NCI-H774 (cell line): ENCODE results near the gene BACH2.
"Not testable (repeated sequence)": the region's sequence is repeated elsewhere in the genome, so short reads cannot be mapped to it uniquely, and the experiment has no call there.

Experiments used
- DNase-seq: peaks from one replicate; lab custom pipeline; 2025; lab: John Stamatoyannopoulos, UW

BACH2 gene

DNA sequence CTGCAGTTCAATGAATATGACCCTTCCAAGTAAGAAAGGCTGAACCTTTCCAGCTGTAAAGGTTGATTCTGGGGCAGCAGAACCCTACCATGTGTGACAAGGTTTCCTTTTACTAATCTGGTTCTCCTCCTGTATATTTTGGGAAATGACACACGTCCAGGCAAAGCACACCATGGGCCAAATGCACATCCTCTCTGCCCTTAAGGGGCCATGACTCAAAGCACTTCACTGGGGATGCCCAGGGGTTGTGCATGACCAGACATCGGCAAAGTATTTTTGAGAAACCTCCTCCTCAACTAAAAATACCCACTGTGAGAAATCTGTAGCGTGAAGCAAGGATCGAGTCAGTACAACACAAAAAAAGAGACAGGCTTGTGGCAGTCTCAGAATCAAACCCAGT is 174.7 kb downstream of the BACH2 start:
- DNase-seq: no peak

DNA sequence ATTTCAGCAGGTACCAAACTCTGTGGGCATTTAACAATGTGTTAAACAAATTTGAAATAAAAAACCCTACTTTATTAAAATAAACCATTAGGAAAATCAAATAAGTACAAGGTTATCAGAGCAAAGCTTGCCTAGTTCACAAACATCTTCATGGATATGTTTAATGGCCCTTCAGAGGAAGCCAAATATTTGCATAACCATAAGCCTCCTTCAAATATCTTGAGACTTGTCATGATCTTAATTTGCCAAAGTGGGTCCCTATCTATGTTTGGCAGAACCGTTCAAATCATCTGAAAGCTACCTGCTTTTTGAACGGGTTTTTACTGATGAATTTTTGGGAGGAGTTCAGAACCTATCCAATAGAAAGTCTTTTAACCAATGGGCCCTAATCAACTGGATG is 176.3 kb downstream of the BACH2 start:
- DNase-seq: no peak

DNA sequence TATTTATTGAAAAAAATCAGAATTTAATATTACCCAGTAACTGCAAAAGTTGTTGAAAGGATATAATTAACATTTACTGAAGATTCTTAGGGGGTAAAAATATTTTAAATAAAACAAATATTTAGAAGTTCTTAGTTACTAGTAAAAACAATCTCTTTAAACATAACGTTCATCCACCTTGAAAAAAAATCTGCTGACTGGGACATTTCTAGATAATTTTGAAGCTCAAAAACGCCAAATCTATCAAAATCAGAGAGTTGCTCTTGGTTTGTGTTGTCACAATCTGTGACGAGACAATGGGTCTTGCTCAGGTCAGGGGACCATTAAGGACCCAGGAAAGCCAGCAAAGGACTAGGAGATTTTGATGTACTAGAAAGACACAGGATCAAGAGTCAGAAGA is 177.0 kb downstream of the BACH2 start:
- no peak for DNase-seq

DNA sequence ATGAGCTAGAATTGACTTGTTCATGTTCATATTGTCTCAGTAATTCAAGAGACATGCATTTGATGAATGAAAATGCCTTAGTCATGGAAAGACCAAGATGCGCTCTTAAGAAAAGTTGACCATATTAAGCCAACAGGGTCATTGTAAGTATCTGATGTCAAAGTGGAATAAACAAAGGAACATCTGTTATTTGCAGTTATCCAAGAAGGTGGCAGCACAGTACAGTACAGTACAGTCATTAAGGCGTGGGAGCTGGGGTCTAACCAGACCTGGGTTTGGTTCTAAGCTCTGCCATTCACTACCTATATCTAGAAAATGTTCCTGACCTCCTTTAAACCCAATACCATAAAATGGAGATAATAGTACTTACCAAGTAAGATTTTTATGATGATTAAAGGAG is 178.1 kb downstream of the BACH2 start:
- DNase-seq: no peak

DNA sequence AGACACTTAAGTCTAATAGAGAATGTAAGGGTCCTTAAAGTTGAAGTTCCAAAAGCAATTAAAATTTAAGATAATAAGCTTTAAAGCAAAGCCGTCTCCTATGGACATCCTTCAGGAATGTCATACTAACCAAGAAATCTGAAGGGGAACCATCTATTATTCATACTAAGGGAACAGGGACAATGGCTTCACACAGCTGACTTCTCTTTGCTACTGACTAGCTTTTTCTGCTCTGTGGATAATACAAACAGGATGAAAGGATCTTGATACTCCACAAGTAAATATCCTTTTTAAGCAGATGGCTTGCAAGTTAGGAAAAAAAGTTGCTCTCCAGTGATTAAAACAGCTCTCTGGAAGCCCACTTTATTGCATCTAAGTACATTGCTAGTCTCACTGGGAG is 178.6 kb downstream of the BACH2 start:
- DNase-seq: no peak

DNA sequence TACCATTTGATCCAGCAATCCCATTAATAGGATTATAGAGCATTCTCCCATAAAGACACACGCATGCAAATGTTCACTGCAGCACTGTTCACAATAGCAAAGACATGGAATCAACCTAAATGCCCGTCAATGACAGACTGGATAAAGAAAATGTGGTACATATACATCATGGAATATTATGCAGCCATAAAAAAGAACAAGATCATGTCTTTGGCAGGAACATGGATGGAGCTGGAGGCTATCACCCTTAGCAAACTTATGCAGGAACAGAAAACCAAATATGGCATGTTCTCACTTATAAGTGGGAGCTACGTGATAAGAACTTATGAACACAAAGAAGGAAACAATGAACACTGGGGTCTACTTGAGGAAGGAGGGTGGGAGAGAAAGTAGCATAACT is 180.5 kb downstream of the BACH2 start:
- DNase-seq: not testable (repeated sequence)

DNA sequence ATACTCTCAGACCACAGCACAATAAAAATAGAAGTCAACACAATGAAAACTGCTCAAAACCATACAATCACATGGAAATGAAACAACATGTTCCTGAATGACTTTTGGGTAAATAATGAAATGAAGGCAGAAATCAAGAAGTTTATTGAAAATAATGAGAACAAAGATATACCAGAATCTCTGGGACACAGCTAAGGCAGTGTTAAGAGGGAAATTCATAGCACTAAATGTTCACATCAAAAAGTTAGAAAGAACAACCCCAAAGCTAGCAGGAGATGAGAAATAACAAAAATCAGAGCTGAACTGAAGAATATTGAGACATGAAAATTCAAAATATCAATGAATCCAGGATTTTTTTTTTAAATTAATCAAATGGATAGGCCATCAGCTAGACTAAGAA is 183.3 kb downstream of the BACH2 start:
- DNase-seq: no peak

DNA sequence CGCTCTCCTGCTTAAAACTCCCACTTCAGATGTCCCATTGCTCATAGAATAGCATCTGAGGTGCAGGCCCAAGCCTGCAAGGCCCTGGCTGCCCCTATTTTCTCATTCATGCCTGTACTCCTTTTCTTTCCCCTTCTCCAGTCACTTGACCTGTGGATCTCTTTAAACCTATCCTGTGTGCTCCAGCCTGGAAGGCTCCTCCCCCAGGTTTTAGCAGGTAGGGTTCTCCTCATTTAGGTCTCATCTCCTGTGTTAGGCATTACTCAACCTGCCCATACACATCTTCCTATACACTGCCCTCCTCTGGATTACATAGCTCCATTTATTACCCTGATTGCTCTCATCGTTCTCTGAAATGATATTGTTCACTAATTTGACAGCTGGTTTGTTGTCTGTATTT is 185.3 kb downstream of the BACH2 start:
- DNase-seq: no peak

DNA sequence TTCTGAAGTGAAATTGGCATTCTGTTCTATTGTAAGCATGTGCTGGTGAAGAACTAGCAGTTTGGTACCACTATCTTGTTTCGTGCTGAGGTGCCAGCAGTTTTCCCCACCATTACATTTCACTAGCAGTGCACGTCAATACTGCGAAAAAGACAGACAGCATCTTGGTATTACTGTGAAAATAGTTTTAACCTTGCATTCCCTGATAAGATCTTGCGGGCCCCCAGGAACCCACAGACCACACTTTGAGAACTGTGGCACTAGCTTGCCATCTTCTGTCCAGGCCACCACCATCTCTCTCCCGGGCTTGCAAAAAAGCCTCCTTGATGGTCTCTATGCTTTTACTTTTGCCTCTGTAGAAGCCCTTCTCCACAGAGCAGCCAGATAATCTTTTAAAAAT is 185.7 kb downstream of the BACH2 start:
- DNase-seq: no peak

DNA sequence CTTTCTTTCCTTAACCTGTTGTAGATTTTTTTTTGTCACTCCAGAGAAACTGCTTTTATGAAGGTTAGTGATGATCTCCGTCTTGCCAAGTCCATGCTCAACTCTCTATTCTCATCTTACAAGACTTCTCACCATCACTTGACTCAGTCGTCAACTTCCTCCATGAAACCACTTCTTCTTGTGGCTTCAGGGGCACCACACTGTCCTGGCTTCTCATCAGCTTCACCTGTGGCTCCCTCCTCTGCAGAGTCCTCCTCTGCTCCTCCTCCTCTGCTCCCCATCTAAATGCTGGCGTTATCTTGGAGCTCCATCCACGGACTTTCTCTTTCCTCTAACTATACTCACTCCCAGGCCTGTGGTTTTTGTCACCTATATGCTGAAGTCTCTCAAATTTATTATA is 187.5 kb downstream of the BACH2 start:
- no peak for DNase-seq

DNA sequence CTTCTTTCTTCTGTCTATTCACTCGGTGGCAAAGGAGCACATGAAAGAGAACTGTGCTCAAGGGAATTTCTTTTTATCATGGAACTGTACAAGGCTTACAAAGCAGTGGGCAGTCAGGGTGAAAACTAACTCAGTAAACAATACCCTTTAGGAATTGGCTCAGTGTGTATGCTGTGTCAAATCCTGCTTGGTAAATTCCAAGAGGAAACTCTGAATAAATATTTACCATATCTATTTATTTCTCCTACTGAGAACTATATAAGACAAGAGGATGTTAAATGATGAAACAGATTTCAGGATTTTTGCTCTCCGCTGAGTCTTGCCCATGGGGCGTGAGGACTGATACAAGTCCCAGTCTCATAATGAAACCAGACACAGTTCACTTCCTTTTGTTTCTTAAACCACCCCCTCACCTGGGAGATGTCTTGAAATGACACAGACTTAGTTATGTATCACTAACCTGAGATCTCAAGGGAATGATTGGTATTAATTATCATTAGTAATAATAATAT is 188.8 kb downstream of the BACH2 start:
- DNase-seq: no peak

DNA sequence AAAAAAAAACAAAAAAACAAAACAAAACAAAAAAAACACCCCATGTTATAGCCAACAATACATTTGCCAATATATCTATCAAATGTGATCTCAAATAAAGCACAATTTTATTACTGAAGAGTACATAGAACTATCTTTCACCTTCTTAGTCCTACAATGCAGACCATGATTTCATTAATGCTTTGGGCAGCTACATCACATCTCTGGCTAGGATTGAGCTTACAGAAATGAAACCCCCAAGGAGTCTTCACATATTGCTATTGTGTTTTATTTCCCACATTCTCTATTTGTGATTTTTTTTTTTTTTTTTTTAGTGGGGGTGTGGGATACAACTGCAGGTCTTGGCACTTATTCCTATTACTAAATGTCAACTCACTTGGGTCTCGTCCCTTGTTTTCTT is 189.3 kb downstream of the BACH2 start:
- DNase-seq: no peak

DNA sequence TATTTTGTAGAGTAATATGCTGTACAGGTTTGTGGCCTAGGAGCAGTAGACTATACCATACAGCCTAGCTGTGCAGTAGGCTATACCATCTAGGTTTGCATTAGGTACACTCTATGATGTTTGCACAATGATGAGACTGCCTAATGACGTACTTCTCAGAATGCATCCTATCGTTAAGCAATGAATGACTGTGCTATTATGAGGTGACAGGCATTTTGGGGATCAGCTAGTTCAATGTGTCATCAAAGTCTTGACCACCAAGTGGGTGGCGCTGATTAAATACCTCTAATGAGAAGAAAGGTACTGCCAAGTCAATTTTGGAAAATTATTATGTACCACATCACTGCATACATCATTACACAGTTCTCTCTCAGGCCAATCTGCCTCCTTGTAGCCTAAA is 190.2 kb downstream of the BACH2 start:
- DNase-seq: no peak

DNA sequence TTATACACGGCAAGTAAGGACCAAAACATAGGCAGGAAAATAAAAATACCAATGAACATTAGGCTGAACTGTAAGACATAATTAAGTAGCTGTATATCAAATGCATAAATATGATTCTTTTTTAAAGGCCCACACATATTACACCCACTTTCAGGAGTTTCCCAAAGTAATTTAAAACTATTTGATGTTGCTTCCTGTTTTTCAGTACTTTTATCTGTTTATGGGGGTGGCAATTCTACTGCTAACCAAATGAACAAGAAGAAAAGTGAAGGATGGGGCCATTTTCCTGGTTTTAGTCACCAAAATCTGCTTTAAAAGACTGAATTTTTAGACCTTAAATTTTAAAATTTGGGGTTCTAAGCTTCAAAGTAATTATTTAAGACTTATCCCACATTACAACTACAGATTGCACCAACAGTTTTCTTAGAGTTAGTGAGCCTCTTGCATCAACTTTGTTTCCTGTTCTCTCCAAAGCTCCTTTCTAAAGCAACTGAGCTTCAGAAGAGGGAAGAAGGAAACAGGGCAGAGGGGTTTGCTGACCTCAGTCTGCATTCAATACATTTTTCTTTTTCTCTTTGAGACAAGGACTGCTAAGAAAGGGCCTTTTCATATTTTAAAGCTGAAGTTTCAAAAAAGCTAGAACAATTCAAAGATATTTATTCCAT is 191.0 kb downstream of the BACH2 start:
- no peak for DNase-seq

DNA sequence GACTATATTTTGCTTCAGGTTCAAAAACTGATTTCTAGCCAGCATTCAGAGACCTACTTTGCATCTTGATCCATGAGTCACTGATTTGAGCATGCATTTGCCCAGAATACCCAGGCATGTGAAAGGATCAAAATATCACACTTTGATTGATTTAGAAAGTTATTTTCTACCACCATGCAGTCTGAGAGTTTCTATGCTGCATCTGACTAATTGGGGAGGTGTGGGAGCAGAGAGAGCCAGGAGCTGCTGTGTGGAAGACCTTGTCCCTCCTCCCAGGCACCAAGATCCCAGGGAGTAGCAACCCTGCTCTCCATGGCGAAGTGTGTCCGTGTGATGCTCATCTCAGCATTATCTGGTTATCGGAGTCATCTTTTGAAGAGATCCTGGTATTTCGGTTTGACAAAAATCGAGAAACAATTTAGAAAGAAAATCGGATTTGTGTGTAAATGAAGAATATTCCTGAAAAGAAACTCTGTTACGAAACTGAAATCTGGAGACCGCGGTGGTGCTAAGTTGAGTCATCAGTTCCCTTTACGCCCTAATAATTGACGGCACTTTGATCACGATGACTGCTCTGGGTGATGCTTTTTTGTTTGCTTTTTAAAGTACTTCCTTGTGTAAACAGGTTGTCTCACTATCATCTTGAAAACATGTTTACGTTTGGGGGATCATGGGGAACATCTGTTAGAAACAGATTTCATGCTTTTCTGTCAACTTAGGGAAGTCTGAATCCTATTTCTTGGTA is 193.4 kb downstream of the BACH2 start:
- no peak for DNase-seq

DNA sequence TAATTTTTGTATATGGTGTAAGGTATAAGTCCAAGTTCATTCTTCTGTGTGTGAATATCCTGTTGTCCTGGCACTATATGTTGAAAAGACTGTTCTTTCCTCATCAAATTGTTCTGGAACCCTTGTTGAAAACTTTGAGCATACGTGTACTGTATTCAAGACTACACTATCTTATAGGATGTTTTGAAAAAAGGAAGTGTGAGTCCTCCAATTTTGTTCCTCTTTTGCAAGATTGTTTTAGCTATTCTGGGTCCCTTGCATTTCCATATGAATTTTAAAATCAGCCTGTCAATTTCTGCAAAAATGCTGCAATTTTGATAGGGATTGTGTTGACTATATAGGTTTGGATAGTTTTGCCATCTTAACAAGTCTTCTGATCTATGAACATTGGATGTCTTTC is 195.2 kb downstream of the BACH2 start:
- no peak for DNase-seq

DNA sequence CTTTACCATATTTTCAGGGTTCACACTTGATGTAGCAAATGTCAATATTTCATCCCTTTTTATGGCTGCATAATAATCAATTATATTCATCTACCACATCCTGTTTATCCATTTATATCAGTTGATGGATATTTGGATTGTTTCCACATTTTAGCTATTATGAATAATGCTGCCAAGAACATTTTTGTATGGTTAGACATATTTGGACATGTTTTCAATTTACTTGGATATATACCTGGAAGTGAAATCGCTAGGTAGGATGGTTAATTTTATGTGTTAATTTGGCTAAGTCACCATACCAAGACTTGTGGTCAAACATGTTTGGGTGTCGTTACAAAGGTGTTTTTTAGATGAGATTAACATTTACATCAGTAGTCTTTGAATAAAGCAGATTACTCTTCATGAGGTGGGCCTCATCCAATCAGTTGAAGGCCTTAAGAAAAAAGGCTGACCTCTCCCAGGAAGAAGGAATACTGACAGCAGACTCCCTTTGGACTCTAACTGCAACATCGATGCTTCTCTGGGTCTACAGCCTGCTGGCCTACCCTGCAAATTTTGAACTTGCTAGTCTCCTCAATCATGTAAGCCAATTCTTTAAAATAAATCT is 196.5 kb downstream of the BACH2 start:
- no peak for DNase-seq

DNA sequence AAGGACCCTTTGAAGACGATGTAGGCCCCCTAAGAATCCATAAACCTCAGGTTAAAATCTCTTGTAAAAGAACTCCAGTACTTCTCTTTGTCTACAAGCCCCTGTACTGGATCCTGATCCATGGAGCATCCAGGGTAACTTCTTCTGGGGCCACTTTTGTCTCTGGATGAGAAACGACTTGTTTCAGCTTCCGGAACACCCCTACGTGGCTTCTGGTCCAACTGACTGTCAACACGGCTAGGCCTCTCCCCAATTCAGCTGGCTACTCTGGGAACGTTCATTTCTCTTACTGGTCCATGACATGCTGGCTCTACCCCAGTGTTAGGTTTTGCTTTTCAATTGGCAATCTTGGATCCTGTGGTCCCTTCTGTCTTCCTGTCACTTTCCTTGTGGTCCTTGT is 198.0 kb downstream of the BACH2 start:
- no peak for DNase-seq

DNA sequence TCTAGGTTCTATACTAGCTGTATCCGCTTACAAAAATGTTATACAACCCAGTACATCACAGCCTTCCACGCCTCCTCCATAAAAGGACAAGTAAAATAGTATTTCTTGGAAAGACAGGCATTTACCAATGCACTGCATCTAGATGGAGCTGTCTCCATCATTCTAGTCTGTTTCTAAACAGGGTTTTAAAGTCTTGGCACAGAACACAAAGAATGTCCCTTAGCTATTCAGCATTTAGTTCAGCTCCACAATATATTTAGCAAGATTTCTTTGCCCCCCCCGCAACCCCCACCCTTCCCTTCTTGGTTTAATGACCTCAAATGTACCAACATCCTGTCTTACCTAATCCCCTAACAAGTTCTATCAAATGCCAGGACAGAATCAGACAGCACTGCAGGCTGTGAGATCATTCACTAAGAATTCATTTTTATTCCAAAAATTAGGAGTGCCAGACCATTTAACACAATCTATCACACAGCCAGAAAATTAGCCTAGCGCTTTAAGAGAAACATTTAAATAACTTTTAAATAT is 198.6 kb downstream of the BACH2 start:
- DNase-seq: no peak

DNA sequence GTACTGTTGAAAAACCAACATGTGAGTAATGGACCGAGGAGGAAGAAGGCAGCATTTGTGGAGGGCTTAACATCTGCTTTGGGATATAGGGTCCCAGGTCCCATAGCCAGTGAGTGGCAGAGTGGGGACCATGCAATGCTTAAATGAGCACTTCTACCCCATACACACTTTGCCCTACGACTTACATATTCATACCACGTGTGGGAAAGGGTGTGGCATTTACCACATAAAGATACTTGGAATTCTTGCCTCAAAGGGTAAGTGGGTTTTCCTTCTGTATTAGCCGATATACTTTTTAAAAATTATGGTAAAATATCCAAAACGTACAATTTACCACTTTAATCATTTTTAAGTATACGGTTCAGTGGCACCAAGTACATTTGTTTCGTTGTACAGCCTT is 199.3 kb downstream of the BACH2 start:
- no peak for DNase-seq

DNA sequence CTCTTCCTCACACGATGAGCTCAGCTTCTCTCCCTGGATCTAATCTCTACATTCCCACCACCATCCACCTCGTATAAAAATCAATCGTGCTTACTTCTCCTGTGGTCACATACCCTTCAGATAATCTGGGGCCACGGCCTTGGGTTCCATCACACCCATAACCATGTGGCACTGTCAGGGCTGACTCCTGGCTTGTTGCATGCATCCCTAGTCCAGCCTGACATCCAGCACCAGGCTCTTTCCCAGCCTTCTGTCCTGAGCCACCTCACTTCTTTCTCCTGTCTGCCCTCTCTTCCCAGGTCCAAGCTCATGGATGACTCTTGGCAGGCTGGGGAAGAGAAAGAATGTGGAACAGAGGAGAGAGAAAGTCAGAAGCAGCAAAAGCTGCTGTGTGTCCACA is 199.8 kb downstream of the BACH2 start:
- no peak for DNase-seq

DNA sequence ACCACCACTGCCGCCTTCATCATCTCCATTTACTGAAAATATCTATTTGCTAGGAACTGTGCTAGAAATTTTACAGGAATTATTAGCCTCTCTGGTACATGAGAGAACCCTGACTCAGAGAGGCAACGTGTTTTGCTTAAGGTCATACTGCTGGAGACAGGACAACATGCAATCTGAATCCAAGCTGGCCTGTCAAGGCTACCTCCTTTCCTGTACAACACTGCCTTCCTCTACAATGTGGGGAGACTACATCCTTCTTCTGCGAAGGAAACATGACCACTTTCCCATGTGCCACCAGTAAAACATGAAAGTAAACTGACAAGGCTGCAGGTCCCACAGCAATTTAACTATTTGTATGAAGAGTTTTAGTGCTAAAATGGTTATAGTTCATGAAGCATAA is 200.9 kb downstream of the BACH2 start:
- DNase-seq: no peak

DNA sequence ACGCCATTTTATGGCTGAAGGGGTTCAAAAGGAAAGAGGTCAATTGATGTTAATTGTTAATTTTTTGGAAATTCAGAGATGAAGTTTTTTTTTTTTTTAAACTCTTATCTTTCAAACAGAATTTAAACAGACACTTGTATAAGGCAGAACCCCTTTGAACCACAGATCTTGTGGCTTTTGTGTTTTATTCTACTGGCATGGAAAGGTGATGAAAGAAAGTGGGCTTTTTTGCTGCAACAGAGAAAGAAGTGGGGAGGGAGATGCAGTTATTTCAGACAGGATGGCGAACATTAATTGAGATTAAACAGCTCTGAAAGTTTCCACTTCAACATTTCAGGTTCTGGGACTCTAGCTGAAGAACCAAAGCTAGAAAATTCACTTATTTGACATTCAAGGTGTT is 201.5 kb downstream of the BACH2 start:
- DNase-seq: no peak
